Measurements from ENCODE around the gene SEMA4A. TPM values are rescaled to one million over a fixed set of nuclear protein-coding genes. Genes with fewer than 3 reads are reported as not detected.

The SEMA4A gene
- total and polyA plus RNA-seq, 9 of the 15 experiments (the other 6 are each of a cell fraction or from before 2014, with no cell fraction given), result 0.04 to 1.7 (median 0.45) TPM

- TF ChIP-seq, protein P1, sequence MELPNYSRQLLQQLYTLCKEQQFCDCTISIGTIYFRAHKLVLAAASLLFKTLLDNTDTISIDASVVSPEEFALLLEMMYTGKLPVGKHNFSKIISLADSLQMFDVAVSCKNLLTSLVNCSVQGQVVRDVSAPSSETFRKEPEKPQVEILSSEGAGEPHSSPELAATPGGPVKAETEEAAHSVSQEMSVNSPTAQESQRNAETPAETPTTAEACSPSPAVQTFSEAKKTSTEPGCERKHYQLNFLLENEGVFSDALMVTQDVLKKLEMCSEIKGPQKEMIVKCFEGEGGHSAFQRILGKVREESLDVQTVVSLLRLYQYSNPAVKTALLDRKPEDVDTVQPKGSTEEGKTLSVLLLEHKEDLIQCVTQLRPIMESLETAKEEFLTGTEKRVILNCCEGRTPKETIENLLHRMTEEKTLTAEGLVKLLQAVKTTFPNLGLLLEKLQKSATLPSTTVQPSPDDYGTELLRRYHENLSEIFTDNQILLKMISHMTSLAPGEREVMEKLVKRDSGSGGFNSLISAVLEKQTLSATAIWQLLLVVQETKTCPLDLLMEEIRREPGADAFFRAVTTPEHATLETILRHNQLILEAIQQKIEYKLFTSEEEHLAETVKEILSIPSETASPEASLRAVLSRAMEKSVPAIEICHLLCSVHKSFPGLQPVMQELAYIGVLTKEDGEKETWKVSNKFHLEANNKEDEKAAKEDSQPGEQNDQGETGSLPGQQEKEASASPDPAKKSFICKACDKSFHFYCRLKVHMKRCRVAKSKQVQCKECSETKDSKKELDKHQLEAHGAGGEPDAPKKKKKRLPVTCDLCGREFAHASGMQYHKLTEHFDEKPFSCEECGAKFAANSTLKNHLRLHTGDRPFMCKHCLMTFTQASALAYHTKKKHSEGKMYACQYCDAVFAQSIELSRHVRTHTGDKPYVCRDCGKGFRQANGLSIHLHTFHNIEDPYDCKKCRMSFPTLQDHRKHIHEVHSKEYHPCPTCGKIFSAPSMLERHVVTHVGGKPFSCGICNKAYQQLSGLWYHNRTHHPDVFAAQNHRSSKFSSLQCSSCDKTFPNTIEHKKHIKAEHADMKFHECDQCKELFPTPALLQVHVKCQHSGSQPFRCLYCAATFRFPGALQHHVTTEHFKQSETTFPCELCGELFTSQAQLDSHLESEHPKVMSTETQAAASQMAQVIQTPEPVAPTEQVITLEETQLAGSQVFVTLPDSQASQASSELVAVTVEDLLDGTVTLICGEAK (IDR thresholded peaks at IDR 0.05), result peak; percentile 87
- TF ChIP-seq, protein P1 (CRISPR knock-in tag; IDR thresholded peaks at IDR 0.05), result no peak
- TF ChIP-seq HNRNPH1 (optimal IDR thresholded peaks at IDR 0.05; ENCODE audit: low read depth, low read length) (no peak), ETV6 (IDR thresholded peaks at IDR 0.05; ENCODE audit: borderline replicate concordance in 1 of 2, low read depth in 2 of 2, low read length in 1 of 2) (no peak), ETV6 (CRISPR knock-in tag; IDR thresholded peaks at IDR 0.05; ENCODE audit: borderline replicate concordance) (no peak), KDM5B (IDR thresholded peaks at IDR 0.05; ENCODE audit: insufficient replicate concordance, low read depth, low read length) (no peak), ETV1 (tag; conservative IDR thresholded peaks at IDR 0.05; ENCODE audit: low read depth) (0 out of 2 replicates have a peak, but pooled peaks have one; percentile 45)
- TF ChIP-seq, protein P2, sequence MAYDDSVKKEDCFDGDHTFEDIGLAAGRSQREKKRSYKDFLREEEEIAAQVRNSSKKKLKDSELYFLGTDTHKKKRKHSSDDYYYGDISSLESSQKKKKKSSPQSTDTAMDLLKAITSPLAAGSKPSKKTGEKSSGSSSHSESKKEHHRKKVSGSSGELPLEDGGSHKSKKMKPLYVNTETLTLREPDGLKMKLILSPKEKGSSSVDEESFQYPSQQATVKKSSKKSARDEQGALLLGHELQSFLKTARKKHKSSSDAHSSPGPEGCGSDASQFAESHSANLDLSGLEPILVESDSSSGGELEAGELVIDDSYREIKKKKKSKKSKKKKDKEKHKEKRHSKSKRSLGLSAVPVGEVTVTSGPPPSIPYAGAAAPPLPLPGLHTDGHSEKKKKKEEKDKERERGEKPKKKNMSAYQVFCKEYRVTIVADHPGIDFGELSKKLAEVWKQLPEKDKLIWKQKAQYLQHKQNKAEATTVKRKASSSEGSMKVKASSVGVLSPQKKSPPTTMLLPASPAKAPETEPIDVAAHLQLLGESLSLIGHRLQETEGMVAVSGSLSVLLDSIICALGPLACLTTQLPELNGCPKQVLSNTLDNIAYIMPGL (CRISPR knock-in tag; IDR thresholded peaks at IDR 0.05), result no peak
- TF ChIP-seq, protein P3, sequence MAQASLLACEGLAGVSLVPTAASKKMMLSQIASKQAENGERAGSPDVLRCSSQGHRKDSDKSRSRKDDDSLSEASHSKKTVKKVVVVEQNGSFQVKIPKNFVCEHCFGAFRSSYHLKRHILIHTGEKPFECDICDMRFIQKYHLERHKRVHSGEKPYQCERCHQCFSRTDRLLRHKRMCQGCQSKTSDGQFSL (CRISPR knock-in tag; IDR thresholded peaks at IDR 0.05), result no peak
- TF ChIP-seq, protein P3 (tag; IDR thresholded peaks at IDR 0.05), result no peak
- TF ChIP-seq, protein P4, sequence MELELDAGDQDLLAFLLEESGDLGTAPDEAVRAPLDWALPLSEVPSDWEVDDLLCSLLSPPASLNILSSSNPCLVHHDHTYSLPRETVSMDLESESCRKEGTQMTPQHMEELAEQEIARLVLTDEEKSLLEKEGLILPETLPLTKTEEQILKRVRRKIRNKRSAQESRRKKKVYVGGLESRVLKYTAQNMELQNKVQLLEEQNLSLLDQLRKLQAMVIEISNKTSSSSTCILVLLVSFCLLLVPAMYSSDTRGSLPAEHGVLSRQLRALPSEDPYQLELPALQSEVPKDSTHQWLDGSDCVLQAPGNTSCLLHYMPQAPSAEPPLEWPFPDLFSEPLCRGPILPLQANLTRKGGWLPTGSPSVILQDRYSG (tag; conservative IDR thresholded peaks at IDR 0.05; ENCODE audit: low read depth), result 0 out of 2 replicates have a peak, but pooled peaks have one; percentile 34
These were observed 27.2 kb upstream of the SEMA4A start (continued) for GRCh38 chr1:156126043-156126629.
